Stimulated activated naive CD8-positive, alpha-beta T cell treated with anti-CD3 and anti-CD28 coated beads, Interleukin-15, amount 100 ng/mL, for 72 hours (primary cell): ENCODE measurements around the gene UBC.
A peak's percentile ranks its signal among the peaks of the same experiment; 100 is the strongest.
"Not testable (repeated sequence)": the region's sequence is repeated elsewhere in the genome, so short reads cannot be mapped to it uniquely, and the experiment has no call there.

Experiments used
- ATAC-seq: fragments of 150-1000 bp; cut with Tn5 transposase; 2 replicates; pipeline ENCODE4 v1.10.0; 2021; ENCODE audit warnings: mild to moderate bottlenecking, moderate library complexity
- DNase-seq, 2 donors: peaks; one replicate each; pipeline ENCODE4 v3.0.0; 2021 to 2022
- H3K27ac Mint-ChIP-seq, 2 donors: one replicate each; pipeline ENCODE4 v1.8.0; 2022; ENCODE audit warnings: mild to moderate bottlenecking in 2 of 2, mixed read lengths in 2 of 2, moderate library complexity in 2 of 2
- H3K27me3 Mint-ChIP-seq: one replicate; pipeline ENCODE4 v1.8.0; 2022; ENCODE audit warnings: mixed read lengths
- H3K4me1 Mint-ChIP-seq: one replicate; pipeline ENCODE4 v1.8.0; 2022; ENCODE audit warnings: mild to moderate bottlenecking, mixed read lengths
- H3K4me3 Mint-ChIP-seq, 2 donors: one replicate each; pipeline ENCODE4 v1.8.0; 2022; ENCODE audit warnings: mild to moderate bottlenecking in 2 of 2, mixed read lengths in 2 of 2, moderate library complexity in 1 of 2
- H3K9me3 Mint-ChIP-seq, 2 donors: one replicate each; pipeline ENCODE4 v1.8.0; 2022; ENCODE audit warnings: mixed read lengths in 2 of 2

The UBC gene

GRCh38 chr12:124940393-124941169, 26.1 kb upstream of the UBC start:
- Mint-ChIP-seq H3K4me1 (peaks cover 21% of the 10 kb centered on the region), H3K9me3 (no peaks in the 10 kb centered on the region), H3K27ac (no peak overlapping the region), H3K4me3 (no peak overlapping the region), H3K27me3 (no peaks in the 10 kb centered on the region)
- ATAC-seq = peak; percentile 39
- DNase-seq = peak; percentile 77 to 87

GRCh38 chr12:124940143-124940392, 25.6 kb upstream of the UBC start:
- no peak overlapping the region for H3K27ac Mint-ChIP-seq

GRCh38 chr12:124939421-124940142, 25.1 kb upstream of the UBC start:
- no peaks in the 10 kb centered on the region for H3K9me3 Mint-ChIP-seq

More at GRCh38 chr12:124940143-124940392, 25.6 kb upstream of the UBC start:
- no peaks in the 10 kb centered on the region for H3K27me3 Mint-ChIP-seq
- ATAC-seq = peak; percentile 9
- no peak overlapping the region for H3K4me3 Mint-ChIP-seq
- peaks cover 25% of the 10 kb centered on the region for H3K4me1 Mint-ChIP-seq
- H3K9me3 Mint-ChIP-seq = no peaks in the 10 kb centered on the region
- DNase-seq = no peak

GRCh38 chr12:124939079-124939420, 24.6 kb upstream of the UBC start:
- Mint-ChIP-seq H3K27me3 (no peaks in the 10 kb centered on the region), H3K27ac (no peak overlapping the region), H3K9me3 (no peaks in the 10 kb centered on the region), H3K4me3 (no peak overlapping the region), H3K4me1 (peaks cover 25% of the 10 kb centered on the region)
- ATAC-seq = peak; percentile 59
- DNase-seq = peak; percentile 74 to 84

More at GRCh38 chr12:124939421-124940142, 25.1 kb upstream of the UBC start:
- DNase-seq (peak; percentile 92 to 93), ATAC-seq (peak; percentile 85)
- no peak overlapping the region for H3K4me3 Mint-ChIP-seq
- no peaks in the 10 kb centered on the region for H3K27me3 Mint-ChIP-seq
- no peak overlapping the region for H3K27ac Mint-ChIP-seq
- H3K4me1 Mint-ChIP-seq = peaks cover 25% of the 10 kb centered on the region

- H3K9me3 Mint-ChIP-seq = no peaks in the 10 kb centered on the region
- no peaks in the 10 kb centered on the region for H3K27me3 Mint-ChIP-seq
- ATAC-seq = no peak
- H3K27ac Mint-ChIP-seq = no peak overlapping the region
- peaks cover 25% of the 10 kb centered on the region for H3K4me1 Mint-ChIP-seq
- no peak overlapping the region for H3K4me3 Mint-ChIP-seq
- peak in 1 of 2 donors; percentile 21 for DNase-seq
Observed at GRCh38 chr12:124938587-124938986, 24.1 kb upstream of the UBC start.

- H3K4me3 Mint-ChIP-seq = peak overlapping the region in 1 of 2 donors; percentile 71
- ATAC-seq = no peak
- no peak for DNase-seq
- H3K4me1 Mint-ChIP-seq = peaks cover 25% of the 10 kb centered on the region
- H3K9me3 Mint-ChIP-seq = no peaks in the 10 kb centered on the region
- H3K27me3 Mint-ChIP-seq = no peaks in the 10 kb centered on the region
- no peak overlapping the region for H3K27ac Mint-ChIP-seq
Observed at GRCh38 chr12:124938108-124938507, 23.7 kb upstream of the UBC start.

- peaks cover 58% of the 10 kb centered on the region for H3K4me1 Mint-ChIP-seq
- not testable (repeated sequence) for DNase-seq, H3K9me3 Mint-ChIP-seq, H3K4me3 Mint-ChIP-seq, H3K27me3 Mint-ChIP-seq, ATAC-seq, H3K27ac Mint-ChIP-seq
Observed at GRCh38 chr12:124931528-124931927, 17.1 kb upstream of the UBC start.

GRCh38 chr12:124930586-124930985, 16.1 kb upstream of the UBC start:
- DNase-seq (no peak), ATAC-seq (no peak)
- Mint-ChIP-seq H3K4me1 (peaks cover 61% of the 10 kb centered on the region), H3K4me3 (peak overlapping the region; percentile 28 to 45), H3K27ac (peak overlapping the region in 1 of 2 donors; percentile 24), H3K9me3 (no peaks in the 10 kb centered on the region), H3K27me3 (no peaks in the 10 kb centered on the region)

- DNase-seq (no peak), ATAC-seq (no peak)
- H3K4me1 Mint-ChIP-seq = peaks cover 64% of the 10 kb centered on the region
- H3K27ac Mint-ChIP-seq = no peak overlapping the region
- no peak overlapping the region for H3K4me3 Mint-ChIP-seq
- no peaks in the 10 kb centered on the region for H3K27me3 Mint-ChIP-seq
- H3K9me3 Mint-ChIP-seq = no peaks in the 10 kb centered on the region
Observed at GRCh38 chr12:124929649-124930419, 15.4 kb upstream of the UBC start.

- Mint-ChIP-seq H3K9me3 (no peaks in the 10 kb centered on the region), H3K4me1 (peaks cover 69% of the 10 kb centered on the region), H3K27me3 (no peaks in the 10 kb centered on the region), H3K27ac (peak overlapping the region in 1 of 2 donors; percentile 100), H3K4me3 (peak overlapping the region; percentile 86 to 87)
- DNase-seq (no peak), ATAC-seq (no peak)
Observed at GRCh38 chr12:124928912-124929530, 14.6 kb upstream of the UBC start.

GRCh38 chr12:124928095-124928911, 13.9 kb upstream of the UBC start:
- H3K27me3 Mint-ChIP-seq = no peaks in the 10 kb centered on the region
- peak overlapping the region; percentile 86 to 87 for H3K4me3 Mint-ChIP-seq

GRCh38 chr12:124927201-124928094, 13.0 kb upstream of the UBC start:
- peak overlapping the region; percentile 91 to 100 for H3K27ac Mint-ChIP-seq
- peak; percentile 94 to 97 for DNase-seq
- H3K4me1 Mint-ChIP-seq = peaks cover 75% of the 10 kb centered on the region
- peak overlapping the region; percentile 86 to 87 for H3K4me3 Mint-ChIP-seq
- no peaks in the 10 kb centered on the region for H3K27me3 Mint-ChIP-seq
- H3K9me3 Mint-ChIP-seq = no peaks in the 10 kb centered on the region
- ATAC-seq = peak; percentile 85

More at GRCh38 chr12:124928095-124928911, 13.9 kb upstream of the UBC start:
- Mint-ChIP-seq H3K9me3 (no peaks in the 10 kb centered on the region), H3K27ac (peak overlapping the region; percentile 91 to 100), H3K4me1 (peaks cover 72% of the 10 kb centered on the region)
- ATAC-seq (peak; percentile 74), DNase-seq (peak in 1 of 2 donors; percentile 65)

GRCh38 chr12:124925782-124926181, 11.3 kb upstream of the UBC start:
- Mint-ChIP-seq H3K27ac (peak overlapping the region in 1 of 2 donors; percentile 100), H3K4me1 (peaks cover 87% of the 10 kb centered on the region)
- H3K27me3 Mint-ChIP-seq, ATAC-seq, DNase-seq, H3K9me3 Mint-ChIP-seq, H3K4me3 Mint-ChIP-seq: not testable (repeated sequence)

- Mint-ChIP-seq H3K27me3 (no peaks in the 10 kb centered on the region), H3K4me3 (no peak overlapping the region), H3K4me1 (peaks cover 86% of the 10 kb centered on the region), H3K27ac (no peak overlapping the region), H3K9me3 (no peaks in the 10 kb centered on the region)
- DNase-seq (no peak), ATAC-seq (no peak)
Observed at GRCh38 chr12:124925117-124925516, 10.7 kb upstream of the UBC start.
